ENCODE measurements around the gene TLR6.

DNA sequence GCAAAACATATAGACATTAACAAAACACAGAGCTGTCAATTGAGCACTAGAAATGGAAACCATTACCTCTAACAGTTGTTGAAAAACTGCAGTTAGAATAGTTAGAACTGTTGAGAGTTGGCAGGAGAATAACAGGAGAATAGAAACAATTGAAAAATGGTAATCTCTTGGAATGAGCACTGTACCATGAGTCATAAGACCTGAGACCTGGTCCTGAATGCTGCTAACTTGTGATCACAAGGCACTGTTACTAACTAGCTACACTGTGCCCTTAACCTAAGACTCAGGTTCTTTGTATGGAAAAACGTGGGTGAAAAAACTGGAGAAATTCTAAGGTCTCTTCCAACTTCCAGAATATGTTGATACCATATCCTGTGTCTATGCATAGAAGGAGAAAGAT, 40.3 kb upstream of the TLR6 start:
- TF ChIP-seq CTCF (IDR thresholded peaks at IDR 0.05) (no peak), POLR2A (IDR thresholded peaks at IDR 0.05) (no peak)
